ENCODE data around the gene STK39.

STK39 gene

DNA sequence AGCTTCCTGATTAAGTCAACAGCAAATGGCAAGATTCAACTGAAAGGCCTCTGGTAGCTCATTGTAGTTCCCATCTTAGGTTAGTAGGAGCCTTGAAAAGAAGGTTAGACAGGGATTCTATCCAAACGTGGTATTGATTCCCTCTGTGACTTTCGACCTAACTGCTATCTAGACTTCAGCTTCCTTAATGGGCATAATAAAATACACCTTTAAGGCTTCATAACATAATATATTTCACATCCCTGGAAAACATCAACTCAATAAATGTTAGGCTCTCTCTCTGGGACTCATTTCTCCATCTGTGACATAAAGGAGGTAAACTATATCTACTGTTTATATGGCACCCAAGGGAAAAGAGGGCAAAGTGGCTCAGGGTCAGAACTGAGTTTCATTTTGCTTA lies 60.9 kb downstream of the STK39 start:
- TF ChIP-seq, protein P1, sequence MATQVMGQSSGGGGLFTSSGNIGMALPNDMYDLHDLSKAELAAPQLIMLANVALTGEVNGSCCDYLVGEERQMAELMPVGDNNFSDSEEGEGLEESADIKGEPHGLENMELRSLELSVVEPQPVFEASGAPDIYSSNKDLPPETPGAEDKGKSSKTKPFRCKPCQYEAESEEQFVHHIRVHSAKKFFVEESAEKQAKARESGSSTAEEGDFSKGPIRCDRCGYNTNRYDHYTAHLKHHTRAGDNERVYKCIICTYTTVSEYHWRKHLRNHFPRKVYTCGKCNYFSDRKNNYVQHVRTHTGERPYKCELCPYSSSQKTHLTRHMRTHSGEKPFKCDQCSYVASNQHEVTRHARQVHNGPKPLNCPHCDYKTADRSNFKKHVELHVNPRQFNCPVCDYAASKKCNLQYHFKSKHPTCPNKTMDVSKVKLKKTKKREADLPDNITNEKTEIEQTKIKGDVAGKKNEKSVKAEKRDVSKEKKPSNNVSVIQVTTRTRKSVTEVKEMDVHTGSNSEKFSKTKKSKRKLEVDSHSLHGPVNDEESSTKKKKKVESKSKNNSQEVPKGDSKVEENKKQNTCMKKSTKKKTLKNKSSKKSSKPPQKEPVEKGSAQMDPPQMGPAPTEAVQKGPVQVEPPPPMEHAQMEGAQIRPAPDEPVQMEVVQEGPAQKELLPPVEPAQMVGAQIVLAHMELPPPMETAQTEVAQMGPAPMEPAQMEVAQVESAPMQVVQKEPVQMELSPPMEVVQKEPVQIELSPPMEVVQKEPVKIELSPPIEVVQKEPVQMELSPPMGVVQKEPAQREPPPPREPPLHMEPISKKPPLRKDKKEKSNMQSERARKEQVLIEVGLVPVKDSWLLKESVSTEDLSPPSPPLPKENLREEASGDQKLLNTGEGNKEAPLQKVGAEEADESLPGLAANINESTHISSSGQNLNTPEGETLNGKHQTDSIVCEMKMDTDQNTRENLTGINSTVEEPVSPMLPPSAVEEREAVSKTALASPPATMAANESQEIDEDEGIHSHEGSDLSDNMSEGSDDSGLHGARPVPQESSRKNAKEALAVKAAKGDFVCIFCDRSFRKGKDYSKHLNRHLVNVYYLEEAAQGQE (IDR thresholded peaks at IDR 0.05; ENCODE audit: insufficient replicate concordance, low read depth) = no peak
- no peak for TF ChIP-seq GABPA (IDR thresholded peaks at IDR 0.05; ENCODE audit: low read depth)
- TF ChIP-seq SPI1 (IDR thresholded peaks at IDR 0.05; ENCODE audit: borderline replicate concordance, low read depth) = no peak
- TF ChIP-seq, protein P2, sequence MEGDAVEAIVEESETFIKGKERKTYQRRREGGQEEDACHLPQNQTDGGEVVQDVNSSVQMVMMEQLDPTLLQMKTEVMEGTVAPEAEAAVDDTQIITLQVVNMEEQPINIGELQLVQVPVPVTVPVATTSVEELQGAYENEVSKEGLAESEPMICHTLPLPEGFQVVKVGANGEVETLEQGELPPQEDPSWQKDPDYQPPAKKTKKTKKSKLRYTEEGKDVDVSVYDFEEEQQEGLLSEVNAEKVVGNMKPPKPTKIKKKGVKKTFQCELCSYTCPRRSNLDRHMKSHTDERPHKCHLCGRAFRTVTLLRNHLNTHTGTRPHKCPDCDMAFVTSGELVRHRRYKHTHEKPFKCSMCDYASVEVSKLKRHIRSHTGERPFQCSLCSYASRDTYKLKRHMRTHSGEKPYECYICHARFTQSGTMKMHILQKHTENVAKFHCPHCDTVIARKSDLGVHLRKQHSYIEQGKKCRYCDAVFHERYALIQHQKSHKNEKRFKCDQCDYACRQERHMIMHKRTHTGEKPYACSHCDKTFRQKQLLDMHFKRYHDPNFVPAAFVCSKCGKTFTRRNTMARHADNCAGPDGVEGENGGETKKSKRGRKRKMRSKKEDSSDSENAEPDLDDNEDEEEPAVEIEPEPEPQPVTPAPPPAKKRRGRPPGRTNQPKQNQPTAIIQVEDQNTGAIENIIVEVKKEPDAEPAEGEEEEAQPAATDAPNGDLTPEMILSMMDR (IDR thresholded peaks at IDR 0.05; ENCODE audit: insufficient read depth, low read length) = no peak
- TF ChIP-seq POLR2AphosphoS5 (IDR thresholded peaks at IDR 0.05; ENCODE audit: low read depth) = no peak
- Histone ChIP-seq H3K4me3 (replicated peaks; ENCODE audit: insufficient read depth, low read length) (no peak overlapping the region), H3K27ac (replicated peaks) (no peak overlapping the region), H3K27me3 (ENCODE audit: insufficient read depth, poor library complexity, severe bottlenecking) (no peaks in the 10 kb centered on the region)
- DNase-seq (ENCODE audit: low read depth in 1 of 2, low spot score in 1 of 2) = no peak

DNA sequence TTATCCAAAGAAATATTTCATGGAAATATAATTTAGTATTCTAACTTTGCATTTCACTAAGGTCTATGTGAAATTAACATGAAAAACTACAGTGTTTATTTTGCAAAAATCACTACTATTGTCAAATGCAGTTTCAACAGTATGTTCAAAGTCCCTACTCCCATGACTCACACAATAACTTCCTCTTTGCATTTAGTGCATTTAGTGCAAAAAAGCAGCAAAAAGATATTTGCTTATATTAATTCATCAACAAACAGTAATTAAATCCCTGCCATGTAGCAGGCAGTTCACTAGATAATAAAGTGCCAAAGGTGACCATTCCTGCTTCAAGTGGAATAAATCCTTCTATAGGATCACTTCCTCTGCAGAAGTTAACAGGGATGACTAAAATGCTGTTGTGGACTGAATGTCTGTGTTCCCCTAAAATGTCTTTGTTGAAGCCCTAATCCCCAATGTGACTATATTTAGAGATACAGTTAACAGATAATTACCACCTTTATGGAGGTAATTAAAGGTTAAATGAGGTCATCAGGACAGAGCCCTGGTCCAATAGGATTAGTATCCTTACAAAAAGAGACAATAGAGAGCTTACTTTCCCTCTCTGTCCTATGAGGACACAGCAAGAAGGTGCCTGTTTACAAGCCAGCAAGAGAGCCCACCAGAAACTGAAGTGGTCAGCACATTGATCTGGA lies 61.7 kb downstream of the STK39 start:
- TF ChIP-seq GABPA (IDR thresholded peaks at IDR 0.05; ENCODE audit: low read depth) (no peak), POLR2AphosphoS5 (IDR thresholded peaks at IDR 0.05; ENCODE audit: low read depth) (no peak), SPI1 (IDR thresholded peaks at IDR 0.05; ENCODE audit: borderline replicate concordance, low read depth) (no peak)
- TF ChIP-seq, protein P2 (IDR thresholded peaks at IDR 0.05; ENCODE audit: insufficient read depth, low read length) = no peak
- TF ChIP-seq, protein P1 (IDR thresholded peaks at IDR 0.05; ENCODE audit: insufficient replicate concordance, low read depth) = no peak
- DNase-seq (ENCODE audit: low read depth in 1 of 2, low spot score in 1 of 2) = no peak
- Histone ChIP-seq H3K27ac (replicated peaks) (no peak overlapping the region; the same call in 1 of the 2 replicates), H3K27me3 (ENCODE audit: insufficient read depth, poor library complexity, severe bottlenecking) (no peaks in the 10 kb centered on the region), H3K4me3 (replicated peaks; ENCODE audit: insufficient read depth, low read length) (no peak overlapping the region)

DNA sequence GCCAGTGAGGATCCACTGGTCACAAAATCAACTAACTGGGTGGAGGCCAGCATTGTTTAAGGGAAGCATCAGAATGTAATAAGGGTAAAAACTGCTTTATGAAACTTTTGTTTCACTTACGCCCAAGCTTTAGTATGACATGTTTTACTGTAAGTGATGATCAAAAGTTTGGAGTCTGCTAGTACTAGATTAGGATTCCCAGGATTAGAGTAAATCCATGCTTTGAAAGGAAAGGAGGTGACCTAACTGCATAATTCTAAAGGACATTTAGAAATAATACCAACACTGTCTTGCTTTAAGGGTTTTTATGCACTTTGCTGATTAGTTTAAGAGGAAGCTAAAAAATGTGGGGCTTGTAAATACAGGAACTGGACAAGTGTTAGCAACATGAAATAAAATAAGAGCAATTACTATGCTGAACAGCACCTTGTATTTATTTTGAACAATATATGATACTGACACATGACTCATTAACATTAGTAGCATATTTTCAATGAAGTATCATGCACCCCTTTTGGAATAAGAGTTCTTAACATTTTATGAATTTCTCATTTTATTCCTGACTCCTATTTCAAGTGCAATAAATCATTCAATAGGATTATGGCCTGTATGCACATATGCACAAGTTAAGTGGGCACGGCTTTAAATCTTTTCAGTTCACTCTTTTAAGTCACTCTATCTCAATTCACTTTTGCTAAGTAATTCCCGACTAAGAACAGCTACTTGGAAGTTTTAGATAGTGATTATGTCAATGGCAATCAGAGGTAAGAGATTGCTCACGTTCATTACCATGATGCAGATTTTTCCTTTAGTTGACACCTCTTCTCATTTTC lies 62.5 kb downstream of the STK39 start:
- TF ChIP-seq, protein P2 (IDR thresholded peaks at IDR 0.05; ENCODE audit: insufficient read depth, low read length) = no peak
- TF ChIP-seq SPI1 (IDR thresholded peaks at IDR 0.05; ENCODE audit: borderline replicate concordance, low read depth) = peak; percentile 76
- Histone ChIP-seq H3K27ac (replicated peaks) (no peak overlapping the region), H3K4me3 (replicated peaks; ENCODE audit: insufficient read depth, low read length) (no peak overlapping the region), H3K27me3 (ENCODE audit: insufficient read depth, poor library complexity, severe bottlenecking) (no peaks in the 10 kb centered on the region)
- no peak for DNase-seq (ENCODE audit: low read depth in 1 of 2, low spot score in 1 of 2)

Data from HL-60 (cell line).